Keratinocyte (primary cell): ENCODE results near the gene CCNG2. TPM values are rescaled to one million over a fixed set of nuclear protein-coding genes. Genes with fewer than 3 reads are reported as not detected.

ENCODE experiments used
- DNase-seq: peaks from one replicate; pipeline ENCODE4 v3.0.0-alpha.2; 2011; ENCODE audit warnings: low read depth, missing footprints, low spot score
- FAIRE-seq: peaks from 2 replicates; lab custom pipeline; 2011; peaks lifted over from hg19 to GRCh38; lab: Jason Lieb, UNC
- H2AFZ ChIP-seq: 2 replicates; pipeline ENCODE4 v1.6.0; 2012; ENCODE audit warnings: low read length, control low read depth, inconsistent platforms; ENCODE audit not compliant: control insufficient read depth
- H3K27ac ChIP-seq: 2 replicates; pipeline ENCODE4 v1.5.1; 2011; ENCODE audit warnings: low read length; ENCODE audit not compliant: control insufficient read depth, insufficient read depth
- H3K27me3 ChIP-seq: 3 replicates; pipeline ENCODE4 v1.6.0; 2011; ENCODE audit warnings: low read length; ENCODE audit not compliant: control insufficient read depth, insufficient read depth; ENCODE audit errors: extremely low read depth
- H3K36me3 ChIP-seq, 2 experiments: 2 replicates in 1 of 2; 3 replicates in 1 of 2; pipeline ENCODE4 v1.5.1; 2011; ENCODE audit warnings: low read length in 2 of 2, mild to moderate bottlenecking in 1 of 2; ENCODE audit not compliant: control insufficient read depth in 2 of 2, insufficient read depth in 2 of 2; ENCODE audit errors: extremely low read depth in 1 of 2
- H3K4me1 ChIP-seq: 3 replicates; pipeline ENCODE4 v1.5.1; 2011; ENCODE audit warnings: low read length; ENCODE audit not compliant: control insufficient read depth, insufficient read depth; ENCODE audit errors: extremely low read depth
- H3K4me2 ChIP-seq: 3 replicates; pipeline ENCODE4 v1.6.0; 2011; ENCODE audit warnings: low read depth, low read length; ENCODE audit not compliant: control insufficient read depth, insufficient read depth; ENCODE audit errors: extremely low read depth
- H3K4me3 ChIP-seq, 3 experiments: fragments of 200-600 bp in 1 of 3; sonication (generic) in 1 of 3; 2 replicates in 2 of 3; 3 replicates in 1 of 3; pipeline ENCODE4 v1.5.1; 2011 to 2016; ENCODE audit warnings: low read length in 3 of 3, mild to moderate bottlenecking in 3 of 3, control low read depth in 2 of 3, inconsistent platforms in 1 of 3, low read depth in 1 of 3, mixed read lengths in 1 of 3, mixed run types in 1 of 3, moderate library complexity in 1 of 3; ENCODE audit not compliant: control insufficient read depth in 2 of 3, insufficient read depth in 2 of 3; ENCODE audit errors: extremely low read depth in 1 of 3
- H3K79me2 ChIP-seq: 2 replicates; pipeline ENCODE4 v1.6.0; 2012; ENCODE audit warnings: low read length; ENCODE audit not compliant: control insufficient read depth, insufficient read depth
- H3K9ac ChIP-seq: 3 replicates; pipeline ENCODE4 v1.6.0; 2011; ENCODE audit warnings: low read length; ENCODE audit not compliant: control insufficient read depth, insufficient read depth; ENCODE audit errors: extremely low read depth
- H3K9me1 ChIP-seq: 3 replicates; pipeline ENCODE4 v1.6.0; 2011; ENCODE audit warnings: low read length; ENCODE audit not compliant: control insufficient read depth, insufficient read depth; ENCODE audit errors: extremely low read depth
- H3K9me3 ChIP-seq: 2 replicates; pipeline ENCODE4 v1.5.1; 2012; ENCODE audit warnings: low read depth, low read length; ENCODE audit not compliant: control insufficient read depth
- H4K20me1 ChIP-seq: 3 replicates; pipeline ENCODE4 v1.6.0; 2011; ENCODE audit warnings: low read length; ENCODE audit not compliant: control insufficient read depth, insufficient read depth; ENCODE audit errors: extremely low read depth
- EZH2 ChIP-seq: IDR thresholded peaks from one replicate; pipeline ENCODE4 v1.6.1; 2012; ENCODE audit warnings: inconsistent platforms, mild to moderate bottlenecking, low read length, moderate library complexity
- dilution Hi-C: fragments of 300-500 bp; cut with MboI; formaldehyde crosslinking; loops from one replicate; pipeline ENCODE4 v1.7.0; 2020; ENCODE audit warnings: low sequenced_read_pairs; ENCODE audit not compliant: extremely low pct_ligation_motif_present
- polyA plus RNA-seq, 5 experiments: library from polyadenylated mRNA; depleted of rRNA in 3 of 5; stranded (reverse) in 3 of 5; stranded (forward) in 1 of 5; unstranded in 1 of 5; fragments of >200 nt; gene quantifications; 1 replicate in 1 of 5; 2 replicates in 3 of 5; 3 replicates in 1 of 5; pipeline versions ENCODE4 v1.2.1 to v1.2.3, GENCODE V29; 2011 to 2012; ENCODE audit warnings: missing spikeins in 2 of 5, low read depth in 1 of 5, low replicate concordance in 1 of 5
- TF ChIP-seq, protein P1 (sequence below), 3 experiments: IDR thresholded peaks in 1 of 3; conservative IDR thresholded peaks in 1 of 3; optimal IDR thresholded peaks in 1 of 3; 2 replicates in 2 of 3; 3 replicates in 1 of 3; pipeline versions ENCODE3 to v1.5.1; 2011; ENCODE audit warnings: low read length in 3 of 3, mild to moderate bottlenecking in 3 of 3, moderate library complexity in 2 of 3, control low read depth in 1 of 3, inconsistent platforms in 1 of 3; ENCODE audit not compliant: insufficient read depth in 2 of 3; ENCODE audit errors: extremely low read depth in 1 of 3

CCNG2 gene
- polyA plus RNA-seq, 1 donor (not counting 4 experiments of a cell fraction or from before 2014, with no cell fraction given) = 96.9 TPM

DNA sequence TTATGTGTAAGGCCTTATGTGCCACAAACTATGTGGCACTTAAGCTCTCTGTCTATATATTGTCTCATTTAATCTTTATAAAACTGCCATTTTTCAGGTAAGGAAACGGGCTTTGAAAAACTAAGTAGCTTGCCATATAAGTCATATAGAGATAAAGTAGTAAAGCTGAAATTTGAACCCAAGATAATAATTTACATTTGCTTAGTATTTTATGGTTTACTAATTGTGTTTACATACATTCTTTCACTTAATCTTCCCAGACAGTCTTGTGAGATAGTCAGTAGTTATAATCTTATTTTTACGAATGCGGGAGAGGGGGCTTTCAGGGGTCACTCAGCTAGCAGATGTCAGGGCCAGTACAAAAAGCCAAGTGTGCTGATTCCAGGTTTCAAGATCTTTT is 13.9 kb upstream of the CCNG2 start:
- no peaks in the 10 kb centered on the region for H3K36me3 ChIP-seq
- dilution Hi-C loops = no loop called here
- no peaks in the 10 kb centered on the region for H3K9me3 ChIP-seq
- DNase-seq (no peak), FAIRE-seq (no peak)
- no peak overlapping the region for H3K27ac ChIP-seq
- H2AFZ ChIP-seq = no peak overlapping the region
- TF ChIP-seq, protein P1, sequence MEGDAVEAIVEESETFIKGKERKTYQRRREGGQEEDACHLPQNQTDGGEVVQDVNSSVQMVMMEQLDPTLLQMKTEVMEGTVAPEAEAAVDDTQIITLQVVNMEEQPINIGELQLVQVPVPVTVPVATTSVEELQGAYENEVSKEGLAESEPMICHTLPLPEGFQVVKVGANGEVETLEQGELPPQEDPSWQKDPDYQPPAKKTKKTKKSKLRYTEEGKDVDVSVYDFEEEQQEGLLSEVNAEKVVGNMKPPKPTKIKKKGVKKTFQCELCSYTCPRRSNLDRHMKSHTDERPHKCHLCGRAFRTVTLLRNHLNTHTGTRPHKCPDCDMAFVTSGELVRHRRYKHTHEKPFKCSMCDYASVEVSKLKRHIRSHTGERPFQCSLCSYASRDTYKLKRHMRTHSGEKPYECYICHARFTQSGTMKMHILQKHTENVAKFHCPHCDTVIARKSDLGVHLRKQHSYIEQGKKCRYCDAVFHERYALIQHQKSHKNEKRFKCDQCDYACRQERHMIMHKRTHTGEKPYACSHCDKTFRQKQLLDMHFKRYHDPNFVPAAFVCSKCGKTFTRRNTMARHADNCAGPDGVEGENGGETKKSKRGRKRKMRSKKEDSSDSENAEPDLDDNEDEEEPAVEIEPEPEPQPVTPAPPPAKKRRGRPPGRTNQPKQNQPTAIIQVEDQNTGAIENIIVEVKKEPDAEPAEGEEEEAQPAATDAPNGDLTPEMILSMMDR (optimal IDR thresholded peaks at IDR 0.05 in 1 of 3, IDR thresholded peaks at IDR 0.05 in 1 of 3, conservative IDR thresholded peaks at IDR 0.05 in 1 of 3; ENCODE audit: extremely low read depth in 1 of 3, insufficient read depth in 2 of 3, low read length in 3 of 3) = no peak
- no peak for TF ChIP-seq EZH2
- no peaks in the 10 kb centered on the region for H3K79me2 ChIP-seq
- peaks cover 11% of the 10 kb centered on the region for H3K4me1 ChIP-seq
- no peak overlapping the region for H3K4me3 ChIP-seq
- H4K20me1 ChIP-seq = no peaks in the 10 kb centered on the region
- H3K9me1 ChIP-seq = no peaks in the 10 kb centered on the region
- no peak overlapping the region for H3K4me2 ChIP-seq
- no peaks in the 10 kb centered on the region for H3K27me3 ChIP-seq
- H3K9ac ChIP-seq = no peak overlapping the region

DNA sequence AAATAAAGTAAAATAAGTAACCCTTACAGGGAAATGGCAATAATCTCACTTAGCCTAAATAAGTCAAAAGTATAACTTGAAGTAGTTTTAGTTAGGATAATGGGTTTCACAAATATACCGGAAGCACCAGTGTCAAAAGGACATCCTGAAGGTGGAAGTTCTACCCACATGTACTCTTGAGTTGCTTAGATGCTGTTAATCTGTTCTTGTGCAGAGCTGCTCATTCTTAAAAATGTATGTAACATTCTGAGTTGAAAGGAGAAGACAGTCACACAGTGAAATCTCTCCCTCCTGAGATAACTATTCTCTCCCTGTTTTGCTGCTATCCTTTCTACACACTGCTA is 11.2 kb upstream of the CCNG2 start:
- peak overlapping the region; percentile 10 for H3K4me2 ChIP-seq
- FAIRE-seq (no peak), DNase-seq (no peak)
- no peaks in the 10 kb centered on the region for H4K20me1 ChIP-seq
- peaks cover 11% of the 10 kb centered on the region for H3K4me1 ChIP-seq
- no peaks in the 10 kb centered on the region for H3K27me3 ChIP-seq
- H3K4me3 ChIP-seq = no peak overlapping the region
- no peaks in the 10 kb centered on the region for H3K9me1 ChIP-seq
- peak overlapping the region; percentile 18 for H3K27ac ChIP-seq
- dilution Hi-C loops = no loop called here
- peak overlapping the region; percentile 44 for H2AFZ ChIP-seq
- TF ChIP-seq, protein P1 (optimal IDR thresholded peaks at IDR 0.05 in 1 of 3, IDR thresholded peaks at IDR 0.05 in 1 of 3, conservative IDR thresholded peaks at IDR 0.05 in 1 of 3; ENCODE audit: extremely low read depth in 1 of 3, insufficient read depth in 2 of 3, low read length in 3 of 3) = no peak
- no peak for TF ChIP-seq EZH2
- H3K9ac ChIP-seq = no peak overlapping the region
- no peaks in the 10 kb centered on the region for H3K79me2 ChIP-seq
- no peaks in the 10 kb centered on the region for H3K9me3 ChIP-seq
- H3K36me3 ChIP-seq = no peaks in the 10 kb centered on the region
